HEK293 (cell line): ENCODE measurements around the gene DCUN1D2.
A peak's percentile ranks its signal among the peaks of the same experiment; 100 is the strongest.

ENCODE experiments used
- CTCF ChIA-PET: fragments of 350-600 bp; formaldehyde crosslinking; extraction: SDS; loops from one replicate; lab custom pipeline; 2021; ENCODE audit warnings: antibody characterized with exemption; lab: Yijun Ruan, JAX
- POLR2A ChIA-PET: fragments of 300-600 bp; formaldehyde crosslinking; extraction: SDS; loops from one replicate; lab custom pipeline; 2020; ENCODE audit warnings: antibody characterized with exemption, inconsistent platforms; lab: Yijun Ruan, JAX
- H3K27ac ChIP-seq: fragments of 200-500 bp; sonication (Bioruptor generic); 2 replicates; pipeline ENCODE4 v1.5.1; 2014; ENCODE audit warnings: low read depth, low read length, control low read depth, inconsistent platforms; ENCODE audit errors: extremely low read depth
- H3K36me3 ChIP-seq, 2 experiments: fragments of 200-500 bp in 1 of 2; sonication (Bioruptor generic) in 1 of 2; 1 replicate in 1 of 2; 2 replicates in 1 of 2; pipeline ENCODE4 v1.5.1; 2014 to 2017; ENCODE audit warnings: inconsistent platforms in 2 of 2, low read length in 2 of 2; ENCODE audit not compliant: control insufficient read depth in 2 of 2, insufficient read depth in 1 of 2
- H3K4me1 ChIP-seq: fragments of 200-500 bp; sonication (Bioruptor generic); 2 replicates; pipeline ENCODE4 v1.5.1; 2014; ENCODE audit warnings: mild to moderate bottlenecking, low read length, inconsistent platforms; ENCODE audit not compliant: control insufficient read depth, insufficient read depth
- H3K4me3 ChIP-seq: 2 replicates; pipeline ENCODE4 v1.5.1; 2011; ENCODE audit warnings: low read depth, mild to moderate bottlenecking, control low read depth, low read length, moderate library complexity
- H3K9me3 ChIP-seq: fragments of 200-500 bp; sonication (Bioruptor generic); 2 replicates; pipeline ENCODE4 v1.5.1; 2014; ENCODE audit warnings: low read depth, low read length, inconsistent platforms; ENCODE audit not compliant: control insufficient read depth, insufficient read depth
- GFI1B ChIP-seq: fragments of 450-650 bp; formaldehyde crosslinking; IDR thresholded peaks from 2 replicates; pipeline ENCODE4 v1.5.1; 2016; ENCODE audit warnings: missing biosample characterization, missing genetic modification characterization
- GLIS1 ChIP-seq: fragments of 450-650 bp; formaldehyde crosslinking; IDR thresholded peaks from 2 replicates; pipeline ENCODE4 v1.5.1; 2016; ENCODE audit warnings: missing biosample characterization, missing genetic modification characterization
- WT1 ChIP-seq: fragments of 450-650 bp; formaldehyde crosslinking; IDR thresholded peaks from 2 replicates; pipeline ENCODE4 v1.5.1; 2016; ENCODE audit warnings: missing biosample characterization, missing genetic modification characterization
- ZBTB21 ChIP-seq: fragments of 450-650 bp; formaldehyde crosslinking; IDR thresholded peaks from 2 replicates; pipeline ENCODE4 v1.5.1; 2017; ENCODE audit warnings: missing biosample characterization, missing genetic modification characterization
- ZBTB26 ChIP-seq: fragments of 450-650 bp; formaldehyde crosslinking; optimal IDR thresholded peaks from 2 replicates; pipeline ENCODE3; 2016; ENCODE audit warnings: missing biosample characterization, mild to moderate bottlenecking, missing genetic modification characterization
- ZNF175 ChIP-seq: fragments of 450-650 bp; formaldehyde crosslinking; IDR thresholded peaks from 2 replicates; pipeline ENCODE4 v1.5.1; 2016; ENCODE audit warnings: missing biosample characterization, missing genetic modification characterization
- ZNF184 ChIP-seq: fragments of 450-650 bp; IDR thresholded peaks from 2 replicates; pipeline ENCODE4 v1.5.1; 2018; ENCODE audit warnings: missing biosample characterization, mild to moderate bottlenecking, missing genetic modification characterization
- ZNF302 ChIP-seq: fragments of 450-650 bp; formaldehyde crosslinking; IDR thresholded peaks from 2 replicates; pipeline ENCODE4 v1.5.1; 2016; ENCODE audit warnings: missing biosample characterization, missing genetic modification characterization, low read depth
- ZNF324 ChIP-seq: fragments of 450-650 bp; formaldehyde crosslinking; IDR thresholded peaks from 2 replicates; pipeline ENCODE4 v1.5.1; 2016; ENCODE audit warnings: missing biosample characterization, missing genetic modification characterization
- ZNF350 ChIP-seq: fragments of 450-650 bp; formaldehyde crosslinking; IDR thresholded peaks from 2 replicates; pipeline ENCODE4 v1.5.0; 2017; ENCODE audit warnings: missing biosample characterization, mild to moderate bottlenecking, missing genetic modification characterization
- ZNF398 ChIP-seq: fragments of 450-650 bp; formaldehyde crosslinking; IDR thresholded peaks from 2 replicates; pipeline ENCODE4 v1.5.1; 2017; ENCODE audit warnings: missing biosample characterization, missing genetic modification characterization
- ZNF544 ChIP-seq: fragments of 450-650 bp; formaldehyde crosslinking; IDR thresholded peaks from 2 replicates; pipeline ENCODE4 v1.5.0; 2017; ENCODE audit warnings: missing biosample characterization, missing genetic modification characterization
- ZNF600 ChIP-seq: fragments of 450-650 bp; formaldehyde crosslinking; IDR thresholded peaks from 2 replicates; pipeline ENCODE4 v1.5.1; 2016; ENCODE audit warnings: missing biosample characterization, missing genetic modification characterization
- ZNF626 ChIP-seq: fragments of 450-650 bp; sonication (Bioruptor Pico); formaldehyde crosslinking; IDR thresholded peaks from 2 replicates; pipeline ENCODE4 v1.5.1; 2018; ENCODE audit warnings: missing biosample characterization, missing genetic modification characterization, inconsistent platforms
- ZNF654 ChIP-seq: fragments of 450-650 bp; formaldehyde crosslinking; IDR thresholded peaks from 2 replicates; pipeline ENCODE4 v1.5.1; 2016; ENCODE audit warnings: low read depth, missing biosample characterization, missing genetic modification characterization
- ZNF677 ChIP-seq: fragments of 450-650 bp; IDR thresholded peaks from 2 replicates; pipeline ENCODE4 v1.5.0; 2018; ENCODE audit warnings: missing biosample characterization, mild to moderate bottlenecking, missing genetic modification characterization, moderate library complexity
- ZNF76 ChIP-seq: fragments of 450-650 bp; formaldehyde crosslinking; IDR thresholded peaks from 2 replicates; pipeline ENCODE4; 2016; ENCODE audit warnings: low read depth, missing biosample characterization, missing genetic modification characterization, borderline replicate concordance
- ZNF791 ChIP-seq: fragments of 450-650 bp; formaldehyde crosslinking; IDR thresholded peaks from 2 replicates; pipeline ENCODE4 v1.5.1; 2016; ENCODE audit warnings: missing biosample characterization, missing genetic modification characterization
- ZSCAN4 ChIP-seq: fragments of 450-650 bp; formaldehyde crosslinking; IDR thresholded peaks from 2 replicates; pipeline ENCODE4 v1.5.1; 2017; ENCODE audit warnings: missing biosample characterization, missing genetic modification characterization
- TF ChIP-seq, protein P1 (sequence below): fragments of 450-650 bp; formaldehyde crosslinking; conservative IDR thresholded peaks from 2 replicates; pipeline ENCODE4 v1.5.1; 2016; ENCODE audit warnings: low read depth, missing biosample characterization, missing genetic modification characterization

The DCUN1D2 gene

GRCh38 chr13:113483504-113484293, 6.8 kb downstream of the DCUN1D2 start:
- Histone ChIP-seq H3K4me1 (peaks cover 8% of the 10 kb centered on the region), H3K27ac (no peak overlapping the region), H3K9me3 (no peaks in the 10 kb centered on the region), H3K4me3 (no peak overlapping the region), H3K36me3 (peaks cover 13 to 24% of the 10 kb centered on the region in 2 experiments)
- ChIA-PET CTCF (interaction anchor here (0.7 to 1.1 kb wide), 3 partner anchors 9 to 78 kb away, joined by 3 to 4 read pairs (median 3); no protein-coding TSS in a partner anchor), POLR2A (no interaction called here)
- 0 out of 2 replicates have a peak, but pooled peaks have one; percentile 17 for TF ChIP-seq ZNF600
- no peak for TF ChIP-seq GFI1B (tag by site-specific recombination)

DNA sequence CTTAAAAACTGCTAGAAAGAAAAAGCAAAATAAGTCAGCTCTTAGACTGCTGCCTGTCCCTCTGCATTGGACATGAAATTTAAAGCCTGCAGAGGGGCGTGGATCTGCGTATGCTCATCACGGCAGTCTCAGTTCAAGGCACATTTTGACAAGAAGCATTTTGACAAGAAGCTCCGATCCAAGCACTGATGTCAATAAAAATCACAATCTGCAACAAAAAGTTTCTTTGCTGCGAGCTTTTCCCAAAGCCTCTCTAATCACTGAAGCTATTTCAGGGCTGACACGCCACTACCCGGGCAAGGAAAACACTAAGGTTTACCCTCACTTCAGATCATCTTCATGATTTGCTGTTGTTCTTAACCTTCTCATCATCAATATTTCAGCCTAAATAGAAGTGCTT, 7.4 kb downstream of the DCUN1D2 start:
- peaks cover 8% of the 10 kb centered on the region for H3K4me1 ChIP-seq
- no peak for TF ChIP-seq ZSCAN4 (tag by site-specific recombination)
- no peak overlapping the region for H3K27ac ChIP-seq
- peaks cover 14 to 28% of the 10 kb centered on the region in 2 experiments for H3K36me3 ChIP-seq
- H3K4me3 ChIP-seq = no peak overlapping the region
- no peaks in the 10 kb centered on the region for H3K9me3 ChIP-seq
- ChIA-PET POLR2A (no interaction called here), CTCF (interaction anchor here (0.7 to 1.1 kb wide), 2 partner anchors 10 to 49 kb away, joined by 3 read pairs; no protein-coding TSS in a partner anchor)

GRCh38 chr13:113479179-113479578, 11.3 kb downstream of the DCUN1D2 start:
- CTCF ChIA-PET = interaction anchor here (0.7 kb wide), 1 partner anchor 494 kb away, joined by 4 read pairs; no protein-coding TSS in a partner anchor

More at GRCh38 chr13:113479179-113479578, 11.3 kb downstream of the DCUN1D2 start:
- Histone ChIP-seq H3K36me3 (peaks cover 20 to 58% of the 10 kb centered on the region in 2 experiments), H3K27ac (no peak overlapping the region), H3K9me3 (no peaks in the 10 kb centered on the region), H3K4me3 (no peak overlapping the region), H3K4me1 (no peaks in the 10 kb centered on the region)
- TF ChIP-seq ZNF398 (tag by site-specific recombination) (no peak), ZNF184 (no peak), ZNF175 (tag by site-specific recombination) (no peak), WT1 (no peak), ZNF626 (no peak), GLIS1 (tag by site-specific recombination) (no peak), ZNF302 (tag by site-specific recombination) (no peak), ZNF544 (tag by site-specific recombination) (no peak), ZNF791 (tag by site-specific recombination) (no peak), ZNF677 (tag by site-specific recombination) (no peak), ZNF654 (tag by site-specific recombination) (no peak), ZBTB26 (no peak), ZNF350 (tag by site-specific recombination) (no peak), ZBTB21 (tag by site-specific recombination) (no peak), ZNF76 (tag by site-specific recombination) (no peak), ZNF324 (tag by site-specific recombination) (no peak)
- TF ChIP-seq, protein P1, sequence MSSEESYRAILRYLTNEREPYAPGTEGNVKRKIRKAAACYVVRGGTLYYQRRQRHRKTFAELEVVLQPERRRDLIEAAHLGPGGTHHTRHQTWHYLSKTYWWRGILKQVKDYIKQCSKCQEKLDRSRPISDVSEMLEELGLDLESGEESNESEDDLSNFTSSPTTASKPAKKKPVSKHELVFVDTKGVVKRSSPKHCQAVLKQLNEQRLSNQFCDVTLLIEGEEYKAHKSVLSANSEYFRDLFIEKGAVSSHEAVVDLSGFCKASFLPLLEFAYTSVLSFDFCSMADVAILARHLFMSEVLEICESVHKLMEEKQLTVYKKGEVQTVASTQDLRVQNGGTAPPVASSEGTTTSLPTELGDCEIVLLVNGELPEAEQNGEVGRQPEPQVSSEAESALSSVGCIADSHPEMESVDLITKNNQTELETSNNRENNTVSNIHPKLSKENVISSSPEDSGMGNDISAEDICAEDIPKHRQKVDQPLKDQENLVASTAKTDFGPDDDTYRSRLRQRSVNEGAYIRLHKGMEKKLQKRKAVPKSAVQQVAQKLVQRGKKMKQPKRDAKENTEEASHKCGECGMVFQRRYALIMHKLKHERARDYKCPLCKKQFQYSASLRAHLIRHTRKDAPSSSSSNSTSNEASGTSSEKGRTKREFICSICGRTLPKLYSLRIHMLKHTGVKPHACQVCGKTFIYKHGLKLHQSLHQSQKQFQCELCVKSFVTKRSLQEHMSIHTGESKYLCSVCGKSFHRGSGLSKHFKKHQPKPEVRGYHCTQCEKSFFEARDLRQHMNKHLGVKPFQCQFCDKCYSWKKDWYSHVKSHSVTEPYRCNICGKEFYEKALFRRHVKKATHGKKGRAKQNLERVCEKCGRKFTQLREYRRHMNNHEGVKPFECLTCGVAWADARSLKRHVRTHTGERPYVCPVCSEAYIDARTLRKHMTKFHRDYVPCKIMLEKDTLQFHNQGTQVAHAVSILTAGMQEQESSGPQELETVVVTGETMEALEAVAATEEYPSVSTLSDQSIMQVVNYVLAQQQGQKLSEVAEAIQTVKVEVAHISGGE (tag by site-specific recombination) = no peak
- POLR2A ChIA-PET = no interaction called here
